Lower leg skin (tissue), 3 donors: ENCODE data around the gene CC2D2A.

Experiments used
- POLR2A ChIP-seq, 2 donors: fragments of 450-650 bp; IDR thresholded peaks; one replicate each; pipeline ENCODE4 v1.6.1; 2016 to 2017; ENCODE audit warnings: antibody characterized with exemption in 2 of 2, mild to moderate bottlenecking in 1 of 2, moderate library complexity in 1 of 2
- TF ChIP-seq, protein P1 (sequence below), 3 donors: fragments of 450-650 bp; IDR thresholded peaks; one replicate each; pipeline ENCODE4 v1.5.1; 2016; ENCODE audit warnings: antibody characterized with exemption in 3 of 3, mild to moderate bottlenecking in 3 of 3, moderate library complexity in 2 of 3

GRCh38 chr4:15488136-15488535 lies 18.5 kb downstream of the CC2D2A start:
- TF ChIP-seq, protein P1, sequence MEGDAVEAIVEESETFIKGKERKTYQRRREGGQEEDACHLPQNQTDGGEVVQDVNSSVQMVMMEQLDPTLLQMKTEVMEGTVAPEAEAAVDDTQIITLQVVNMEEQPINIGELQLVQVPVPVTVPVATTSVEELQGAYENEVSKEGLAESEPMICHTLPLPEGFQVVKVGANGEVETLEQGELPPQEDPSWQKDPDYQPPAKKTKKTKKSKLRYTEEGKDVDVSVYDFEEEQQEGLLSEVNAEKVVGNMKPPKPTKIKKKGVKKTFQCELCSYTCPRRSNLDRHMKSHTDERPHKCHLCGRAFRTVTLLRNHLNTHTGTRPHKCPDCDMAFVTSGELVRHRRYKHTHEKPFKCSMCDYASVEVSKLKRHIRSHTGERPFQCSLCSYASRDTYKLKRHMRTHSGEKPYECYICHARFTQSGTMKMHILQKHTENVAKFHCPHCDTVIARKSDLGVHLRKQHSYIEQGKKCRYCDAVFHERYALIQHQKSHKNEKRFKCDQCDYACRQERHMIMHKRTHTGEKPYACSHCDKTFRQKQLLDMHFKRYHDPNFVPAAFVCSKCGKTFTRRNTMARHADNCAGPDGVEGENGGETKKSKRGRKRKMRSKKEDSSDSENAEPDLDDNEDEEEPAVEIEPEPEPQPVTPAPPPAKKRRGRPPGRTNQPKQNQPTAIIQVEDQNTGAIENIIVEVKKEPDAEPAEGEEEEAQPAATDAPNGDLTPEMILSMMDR (IDR thresholded peaks at IDR 0.05) = no peak
- TF ChIP-seq POLR2A (IDR thresholded peaks at IDR 0.05) = no peak
